GM23248 (cell line): Measurements from ENCODE around the gene TTC28. TPM values are rescaled to one million over a fixed set of nuclear protein-coding genes. Genes with fewer than 3 reads are reported as not detected.
"Not testable (repeated sequence)": the region's sequence is repeated elsewhere in the genome, so short reads cannot be mapped to it uniquely, and the experiment has no call there.

Experiments used
- DNase-seq: peaks from one replicate; pipeline ENCODE4 v3.0.0-alpha.2; 2015
- H2AFZ ChIP-seq: fragments of 200-600 bp; sonication (generic); 2 replicates; pipeline ENCODE4 v1.6.1; 2016; ENCODE audit warnings: antibody characterized with exemption
- H3F3A ChIP-seq: fragments of 200-600 bp; sonication (generic); 2 replicates; pipeline ENCODE4 v1.6.1; 2016; ENCODE audit warnings: mild to moderate bottlenecking, antibody characterized with exemption, mixed run types; ENCODE audit not compliant: insufficient read depth
- H3K27ac ChIP-seq: fragments of 200-600 bp; sonication (generic); 2 replicates; pipeline ENCODE4 v1.5.1; 2016; ENCODE audit warnings: mild to moderate bottlenecking
- H3K27me3 ChIP-seq: fragments of 200-600 bp; sonication (generic); replicated peaks from 2 replicates; pipeline ENCODE4 v1.6.1; 2016; ENCODE audit warnings: mild to moderate bottlenecking; ENCODE audit not compliant: insufficient read depth
- H3K36me3 ChIP-seq: fragments of 200-600 bp; sonication (generic); 2 replicates; pipeline ENCODE4 v1.6.1; 2016; ENCODE audit warnings: low read depth, mild to moderate bottlenecking
- H3K4me1 ChIP-seq: fragments of 200-600 bp; sonication (generic); 2 replicates; pipeline ENCODE4 v1.6.1; 2016; ENCODE audit warnings: mild to moderate bottlenecking; ENCODE audit not compliant: insufficient read depth
- H3K4me2 ChIP-seq: fragments of 200-600 bp; sonication (generic); one replicate; pipeline ENCODE4 v1.6.1; 2016; ENCODE audit warnings: mild to moderate bottlenecking; ENCODE audit not compliant: unreplicated experiment
- H3K4me3 ChIP-seq: fragments of 200-600 bp; sonication (generic); 2 replicates; pipeline ENCODE4 v1.5.1; 2016; ENCODE audit warnings: mild to moderate bottlenecking
- H3K79me2 ChIP-seq: fragments of 200-600 bp; sonication (generic); 2 replicates; pipeline ENCODE4 v1.6.1; 2016; ENCODE audit warnings: mild to moderate bottlenecking; ENCODE audit not compliant: insufficient read depth
- H3K9ac ChIP-seq: fragments of 200-600 bp; sonication (generic); 2 replicates; pipeline ENCODE4 v1.6.1; 2016; ENCODE audit warnings: mild to moderate bottlenecking
- H3K9me2 ChIP-seq: fragments of 200-600 bp; sonication (generic); 2 replicates; pipeline ENCODE4 v1.6.1; 2016; ENCODE audit warnings: mixed run types, mild to moderate bottlenecking, moderate library complexity; ENCODE audit not compliant: insufficient read depth
- H3K9me3 ChIP-seq: fragments of 200-600 bp; sonication (generic); one replicate; pipeline ENCODE4 v1.6.1; 2017; ENCODE audit warnings: low read depth
- H4K20me1 ChIP-seq: fragments of 200-600 bp; sonication (generic); 2 replicates; pipeline ENCODE4 v1.6.0; 2016; ENCODE audit not compliant: insufficient read depth
- EZH2 ChIP-seq: fragments of 200-600 bp; sonication (generic); IDR thresholded peaks from 2 replicates; pipeline ENCODE4 v1.6.1; 2018; ENCODE audit warnings: antibody characterized with exemption, mild to moderate bottlenecking; ENCODE audit not compliant: insufficient read depth, poor library complexity, severe bottlenecking
- EZH2phosphoT487 ChIP-seq: fragments of 200-600 bp; sonication (generic); IDR thresholded peaks from 2 replicates; pipeline ENCODE4 v1.6.1; 2018; ENCODE audit warnings: antibody characterized with exemption, moderate library complexity, mild to moderate bottlenecking, low read depth; ENCODE audit not compliant: insufficient read depth
- WGBS, 2 experiments: methylation state at CpG; one replicate each; pipeline ENCODE4 v1.1.6; 2015 to 2017; ENCODE audit warnings: low lambda C conversion rate in 2 of 2, low coverage in 1 of 2; ENCODE audit errors: missing lambda C conversion rate in 2 of 2; 5-methylcytosine and 5-hydroxymethylcytosine counted together
- in situ Hi-C: fragments of 300-500 bp; cut with MboI; formaldehyde crosslinking; loops from 2 replicates; pipeline ENCODE4 v1.15.0; 2020
- polyA plus RNA-seq: library from polyadenylated mRNA; unstranded; fragments of >200 nt; fragmentation: Nextera tagmentation; extraction: Ambion mirVana; gene quantifications from 2 replicates; pipeline ENCODE4 v1.2.1, GENCODE V29; 2016
- total RNA-seq: library from RNA; depleted of rRNA; stranded (reverse); fragments of >200 nt; shearing (Covaris generic); gene quantifications from 2 replicates; pipeline ENCODE4 v1.2.3, GENCODE V29; 2014; rRNA removed

TTC28 gene
- 31.4 and 41.9 TPM in 2 replicates for total RNA-seq
- 10.5 and 12.5 TPM in 2 replicates for polyA plus RNA-seq

GRCh38 chr22:28679611-28680287 is at the start of gene TTC28:
Gene TTC28 (minus strand): TSS chr22:28679840. CDS start chr22:28679723, 117 bp downstream.
- WGBS, 2 experiments = 7 to 15% methylated on average over 39 to 96 of the region's 101 CpGs
- H2AFZ ChIP-seq = peak within 1 kb of the TSS; percentile 97
- DNase-seq = peak; percentile 88

GRCh38 chr22:28728621-28729313 is 49.1 kb upstream of the TTC28 start:
- peak; percentile 28 for DNase-seq
- Histone ChIP-seq H2AFZ (no peak overlapping the region), H3K4me2 (no peak overlapping the region), H3K4me3 (no peak overlapping the region), H4K20me1 (no peaks in the 10 kb centered on the region), H3F3A (no peaks in the 10 kb centered on the region), H3K4me1 (no peaks in the 10 kb centered on the region), H3K9ac (no peak overlapping the region), H3K9me3 (no peaks in the 10 kb centered on the region), H3K27me3 (no peaks in the 10 kb centered on the region), H3K79me2 (no peaks in the 10 kb centered on the region), H3K36me3 (no peaks in the 10 kb centered on the region), H3K27ac (no peak overlapping the region), H3K9me2 (no peaks in the 10 kb centered on the region)
- in situ Hi-C loops = no loop called here
- TF ChIP-seq EZH2phosphoT487 (no peak), EZH2 (no peak)
- WGBS, 2 experiments = 97 to 98% methylated on average over 10 of the region's 10 CpGs

More at GRCh38 chr22:28679611-28680287, at the start of gene TTC28:
- Histone ChIP-seq H3K4me3 (peak within 1 kb of the TSS; percentile 82), H3K4me2 (peak within 1 kb of the TSS; percentile 84), H3K79me2 (peaks cover 16% of the 10 kb centered on the region), H3K27ac (peak within 1 kb of the TSS; percentile 42; the same call in 1 of the 2 replicates), H3K9ac (peak within 1 kb of the TSS; percentile 88)
- H3K4me1 ChIP-seq, H3K9me3 ChIP-seq, H3K9me2 ChIP-seq, H3K27me3 ChIP-seq, H3F3A ChIP-seq, H3K36me3 ChIP-seq, in situ Hi-C loops, H4K20me1 ChIP-seq: not testable (repeated sequence)

GRCh38 chr22:28728002-28728401 is 48.4 kb upstream of the TTC28 start:
- H3K4me3 ChIP-seq = no peak overlapping the region
- no peak overlapping the region for H2AFZ ChIP-seq
- TF ChIP-seq EZH2 = no peak
- TF ChIP-seq EZH2phosphoT487 = no peak
- no peaks in the 10 kb centered on the region for H3K79me2 ChIP-seq
- no peaks in the 10 kb centered on the region for H3K27me3 ChIP-seq
- no peak overlapping the region for H3K9ac ChIP-seq
- H3K27ac ChIP-seq = no peak overlapping the region
- H3K4me2 ChIP-seq = no peak overlapping the region
- no peaks in the 10 kb centered on the region for H3K9me3 ChIP-seq
- no peaks in the 10 kb centered on the region for H3K36me3 ChIP-seq
- H4K20me1 ChIP-seq = no peaks in the 10 kb centered on the region
- DNase-seq = no peak
- H3K9me2 ChIP-seq = no peaks in the 10 kb centered on the region
- no peaks in the 10 kb centered on the region for H3K4me1 ChIP-seq
- 88 to 91% methylated on average over 1 of the region's 1 CpG for WGBS, 2 experiments
- in situ Hi-C loops = no loop called here
- no peaks in the 10 kb centered on the region for H3F3A ChIP-seq

- H3K36me3 ChIP-seq = peaks cover 4% of the 10 kb centered on the region; the same call in 1 of the 2 replicates
- no peak overlapping the region for H3K27ac ChIP-seq
- H3K4me1 ChIP-seq = peaks cover under 1% of the 10 kb centered on the region
- no peaks in the 10 kb centered on the region for H3K9me3 ChIP-seq
- in situ Hi-C loops = no loop called here
- no peaks in the 10 kb centered on the region for H4K20me1 ChIP-seq
- 89 to 93% methylated on average over 3 of the region's 3 CpGs for WGBS, 2 experiments
- H3K79me2 ChIP-seq = no peaks in the 10 kb centered on the region
- no peak overlapping the region for H3K4me2 ChIP-seq
- no peak overlapping the region for H3K4me3 ChIP-seq
- TF ChIP-seq EZH2phosphoT487 (no peak), EZH2 (no peak)
- no peak overlapping the region for H2AFZ ChIP-seq
- H3K27me3 ChIP-seq = no peaks in the 10 kb centered on the region
- no peak overlapping the region for H3K9ac ChIP-seq
- H3K9me2 ChIP-seq = 0 out of 2 replicates have a peak, but pooled peaks cover under 1% of the 10 kb centered on the region
- H3F3A ChIP-seq = peaks cover 13% of the 10 kb centered on the region
- DNase-seq = no peak
Measured at GRCh38 chr22:28718044-28718443, 38.4 kb upstream of the TTC28 start.
